GM19395 (cell line): ENCODE measurements around the gene NPB.

Experiments
- ATAC-seq: cut with Tn5 transposase; IDR thresholded peaks from one replicate; pipeline ENCODE4 v1.9.1; 2021; ENCODE audit warnings: mild to moderate bottlenecking, moderate library complexity; ENCODE audit not compliant: unreplicated experiment

NPB gene

DNA sequence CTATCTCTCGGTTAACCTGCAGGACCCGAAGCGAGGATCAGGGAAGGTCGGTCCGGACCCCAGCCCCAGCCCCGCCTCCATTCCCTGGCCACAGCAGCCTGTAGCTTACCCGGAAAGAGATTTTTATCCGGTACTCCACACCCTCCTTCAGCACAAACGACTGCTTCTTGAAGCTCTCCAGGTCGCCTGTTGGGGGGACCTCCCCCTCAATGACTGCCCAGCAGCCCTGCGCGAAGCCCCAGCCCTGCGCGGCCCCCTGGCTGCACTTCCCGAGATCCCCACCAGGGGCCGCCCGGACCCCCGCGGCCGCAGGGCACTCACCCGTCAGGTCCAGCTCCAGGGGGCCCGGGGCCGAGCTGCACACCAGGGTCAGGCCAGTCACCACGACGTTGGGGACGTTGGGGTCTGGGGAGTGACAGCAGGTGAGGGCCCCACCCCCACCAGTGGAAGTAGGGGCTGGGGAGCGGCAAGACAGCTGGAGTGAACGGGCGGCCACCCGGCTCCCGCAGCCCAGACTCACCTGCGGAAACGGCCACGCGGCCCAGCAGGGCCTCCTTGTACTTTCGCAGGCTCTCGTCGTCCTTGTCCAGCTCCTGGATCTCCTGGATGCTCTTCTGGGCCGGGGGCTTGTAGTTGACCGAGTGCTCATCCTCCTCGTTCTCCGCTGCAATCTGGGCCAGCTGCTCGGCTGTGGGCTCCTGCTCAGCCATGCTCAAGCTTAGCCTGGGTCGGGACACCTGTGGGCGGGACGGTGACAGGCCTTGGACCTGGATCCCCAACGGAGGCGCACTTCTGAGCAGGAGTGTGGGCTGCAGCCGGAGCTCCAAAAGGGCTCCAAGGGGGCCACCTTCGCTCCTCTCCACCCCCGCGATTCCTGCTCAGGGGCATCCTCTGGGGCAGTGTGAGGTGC lies 32.6 kb upstream of the NPB start:
- no peak for ATAC-seq

DNA sequence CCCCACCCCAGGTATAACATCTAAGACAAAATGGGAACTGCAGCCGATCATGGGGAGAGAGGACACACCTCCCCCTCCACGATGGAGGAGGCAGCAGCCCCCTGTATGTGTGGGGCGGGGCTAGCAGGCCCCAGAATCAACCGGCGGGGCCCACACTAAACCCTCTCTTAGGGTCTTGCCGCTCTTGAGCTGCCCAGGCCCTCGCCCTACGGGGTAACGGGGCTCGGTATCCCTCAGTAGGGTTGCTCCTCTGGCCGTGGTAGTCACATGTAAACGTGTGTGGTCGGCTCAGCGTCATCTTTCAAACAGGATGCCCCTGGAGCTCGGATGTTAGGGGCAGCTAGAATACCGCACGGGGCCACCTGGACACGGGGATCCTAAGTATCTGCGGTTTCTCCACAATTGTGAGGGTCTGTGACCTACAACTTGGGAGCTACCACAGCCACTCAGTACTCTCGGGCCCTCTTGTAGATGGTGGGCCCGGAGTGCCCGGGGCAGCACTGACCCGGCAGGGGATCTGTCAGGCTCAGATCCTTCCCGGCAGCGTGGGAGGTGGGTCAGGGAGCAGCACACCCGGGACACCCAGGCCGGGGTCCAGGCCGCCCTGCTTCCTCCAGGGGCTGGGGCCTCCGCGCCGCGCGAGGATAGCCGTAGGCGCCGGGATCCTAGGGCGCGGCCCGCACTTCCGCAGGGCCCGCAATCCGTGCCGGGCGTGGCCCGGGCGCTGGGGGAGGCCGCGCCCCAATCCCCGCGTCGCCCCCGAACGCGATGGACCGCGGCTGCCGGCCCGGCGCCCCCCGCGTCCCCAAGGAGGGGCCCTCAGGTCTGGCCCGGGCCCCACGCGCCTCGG lies 31.7 kb upstream of the NPB start:
- ATAC-seq: no peak

DNA sequence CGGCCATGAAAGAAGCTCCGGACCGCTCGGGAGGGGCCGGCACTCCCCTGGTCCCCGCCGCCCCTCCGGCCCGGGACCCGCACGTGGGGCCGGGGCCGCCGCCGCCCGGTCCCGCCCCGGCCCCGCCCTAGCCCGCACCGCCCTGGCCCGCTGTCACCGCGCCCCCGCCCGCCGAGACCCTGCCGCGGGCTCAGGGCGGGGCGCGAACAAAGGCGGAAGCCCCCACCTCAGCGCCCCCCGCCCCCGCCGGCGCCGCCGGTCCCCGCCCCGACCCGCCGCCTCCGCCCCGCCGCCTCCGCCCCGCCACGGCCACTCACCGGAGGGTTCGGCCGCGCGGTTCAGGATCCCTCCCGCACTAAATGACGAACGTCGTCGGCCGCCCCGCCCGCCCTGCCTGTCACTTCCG lies 31.1 kb upstream of the NPB start, which contains the start of gene ARHGDIA:
ARHGDIA (minus strand) TSS at position 357 of the 406 bp plus-strand sequence. CDS start 1,407 bp downstream, outside the sequence.
- ATAC-seq: no peak

DNA sequence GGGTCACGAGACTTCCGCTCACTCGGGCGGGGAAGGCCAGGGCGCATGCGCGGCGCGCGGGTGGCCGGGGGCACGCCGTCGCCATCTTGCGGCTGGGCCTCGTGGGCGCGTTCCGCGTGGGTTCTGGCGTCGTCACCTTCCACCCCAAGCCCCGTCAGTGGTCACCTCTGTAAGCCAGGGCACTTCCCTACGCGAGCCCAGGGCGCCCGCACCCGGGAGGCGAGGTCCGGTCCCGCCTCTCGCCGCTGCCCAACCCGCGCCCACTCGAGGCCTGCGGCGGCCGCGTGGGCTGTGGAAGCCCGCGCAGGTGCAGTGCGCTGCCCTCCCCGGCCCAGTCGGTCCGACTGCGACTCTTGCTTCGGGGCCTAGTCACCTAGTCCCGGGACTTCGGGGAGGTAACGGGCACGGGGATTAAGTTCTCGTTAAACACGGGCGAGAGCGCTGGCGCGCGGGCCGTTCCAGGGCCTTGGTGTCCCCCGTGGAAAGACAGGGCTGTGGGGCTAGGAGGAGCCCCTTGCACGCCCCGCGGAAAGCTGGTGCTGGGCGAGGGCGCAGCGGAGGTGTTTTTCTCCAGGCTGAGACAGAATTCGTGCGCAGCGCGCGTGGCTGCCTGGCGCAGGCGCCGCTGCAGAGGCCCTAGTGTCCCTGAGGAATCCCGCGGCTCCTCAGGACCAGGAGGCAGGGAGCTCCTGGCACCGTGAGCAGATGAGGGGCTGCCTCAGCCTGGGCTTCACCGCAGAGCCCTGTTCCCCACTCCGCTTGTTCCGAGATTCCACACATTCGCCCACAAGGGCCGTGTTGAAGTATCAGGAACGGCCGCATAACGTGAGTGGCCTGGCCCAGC lies 30.4 kb upstream of the NPB start:
- ATAC-seq: no peak

DNA sequence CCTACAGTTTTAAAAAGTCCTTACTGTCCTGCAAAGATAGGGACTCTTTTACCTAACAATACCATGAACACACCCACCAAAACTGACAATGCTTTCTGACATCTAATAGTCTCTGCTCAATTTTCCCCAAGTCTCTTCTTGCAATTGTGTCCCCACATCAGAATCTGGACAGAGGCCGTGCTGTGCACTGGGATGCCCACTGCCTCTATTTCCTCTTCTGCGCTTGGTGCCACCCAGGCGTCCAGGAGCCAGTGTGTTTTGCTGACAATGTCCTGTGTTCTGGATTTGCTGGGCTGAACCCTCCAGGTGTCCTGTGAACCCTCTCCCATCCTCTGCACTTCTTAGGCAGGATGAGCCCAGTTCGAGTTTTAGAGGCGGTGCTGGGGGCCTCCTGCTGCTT lies 24.5 kb upstream of the NPB start:
- no peak for ATAC-seq

DNA sequence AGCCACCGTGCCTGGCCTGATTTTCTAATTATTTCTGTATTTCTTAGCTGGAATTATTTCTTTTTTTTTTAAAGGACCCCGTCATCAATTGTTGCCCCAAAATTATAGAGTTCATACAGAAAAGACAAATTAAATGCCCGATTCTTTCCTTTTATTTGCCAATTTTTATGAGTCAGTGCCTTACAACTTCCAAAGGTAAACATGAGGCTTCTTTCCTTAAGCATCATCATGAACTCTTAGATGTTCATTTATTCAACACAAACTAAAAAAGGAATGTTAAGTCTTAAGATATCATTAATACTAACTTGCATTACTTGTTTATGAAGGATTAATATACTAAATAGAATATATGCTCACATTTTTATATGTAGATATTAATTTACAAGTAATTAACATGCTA lies 23.7 kb upstream of the NPB start:
- ATAC-seq: no peak

DNA sequence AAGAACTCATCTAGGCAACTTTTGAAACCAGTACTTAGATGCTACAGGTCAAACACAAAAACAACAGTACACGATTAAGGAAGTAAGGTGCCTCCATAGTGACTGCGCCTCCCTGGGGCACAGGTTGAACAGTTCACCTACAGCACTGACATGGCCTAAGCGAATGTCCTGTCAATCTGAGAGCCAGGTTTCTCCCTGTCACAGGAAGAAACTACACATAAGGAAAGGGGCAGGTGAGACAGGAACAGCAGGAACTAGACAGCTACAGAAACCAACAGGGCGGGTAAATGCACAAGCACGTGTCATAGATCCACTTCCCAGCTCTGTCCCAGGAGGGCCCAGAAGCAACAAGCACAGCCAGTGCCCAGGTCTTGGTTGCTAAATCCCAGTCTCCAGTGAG lies 22.9 kb upstream of the NPB start:
- no peak for ATAC-seq

DNA sequence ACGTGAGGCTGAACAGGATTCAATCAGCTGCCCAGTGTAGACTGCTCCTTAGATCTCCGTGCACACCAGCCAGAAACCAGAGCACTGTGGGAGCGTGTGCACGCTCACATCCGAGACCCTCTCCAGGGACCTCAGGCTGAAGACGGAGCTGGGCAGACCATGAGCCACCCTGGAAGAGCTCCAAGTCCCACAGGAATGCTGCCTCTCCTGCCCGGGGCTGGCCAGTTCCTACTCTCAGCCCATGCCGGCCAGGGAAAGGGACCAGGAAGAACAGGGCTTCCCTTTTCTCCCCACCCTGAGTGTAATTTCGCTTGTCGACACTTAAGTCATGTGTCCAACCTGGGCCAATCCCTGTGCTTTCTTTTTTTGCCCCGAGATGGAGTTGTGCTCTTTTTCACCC lies 17.5 kb upstream of the NPB start:
- no peak for ATAC-seq

DNA sequence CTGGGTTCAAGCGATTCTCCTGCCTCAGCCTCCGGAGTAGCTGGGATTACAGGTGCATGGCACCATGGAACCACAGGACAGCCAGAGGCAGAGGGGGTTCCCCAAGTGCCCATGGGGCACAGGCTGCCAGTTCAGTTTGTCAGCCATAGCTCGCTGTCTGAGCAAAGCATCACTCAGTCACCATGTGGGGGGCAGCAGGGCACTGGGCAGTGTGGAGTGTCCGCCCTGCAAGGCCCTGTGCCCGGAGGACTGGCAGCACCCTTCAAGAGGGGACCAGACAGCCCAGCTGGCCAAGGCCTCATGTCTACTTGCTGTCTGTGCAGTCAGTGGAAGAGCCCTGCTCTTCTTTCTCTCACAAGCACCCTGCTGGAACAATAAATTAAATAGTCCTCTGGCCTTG lies 17.1 kb upstream of the NPB start:
- no peak for ATAC-seq

DNA sequence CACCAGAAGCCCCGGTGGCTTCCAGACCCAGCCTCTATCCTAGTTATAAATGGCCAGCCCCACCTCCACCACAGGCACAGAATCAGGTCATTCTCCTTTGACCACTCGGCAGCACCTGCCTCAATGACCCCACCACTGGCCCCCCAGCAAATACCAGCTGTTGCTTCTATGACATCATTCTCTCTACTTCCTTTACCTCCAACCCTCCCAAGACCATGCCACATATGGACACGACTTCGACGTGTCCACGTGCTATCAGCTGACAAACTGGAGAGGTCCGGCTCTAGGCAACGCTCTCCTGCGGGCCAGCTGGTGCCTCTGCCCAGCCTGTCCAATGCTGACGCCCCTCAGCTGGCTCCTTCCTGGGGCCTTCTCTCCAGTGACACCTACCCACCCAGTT lies 16.6 kb upstream of the NPB start:
- ATAC-seq: no peak

DNA sequence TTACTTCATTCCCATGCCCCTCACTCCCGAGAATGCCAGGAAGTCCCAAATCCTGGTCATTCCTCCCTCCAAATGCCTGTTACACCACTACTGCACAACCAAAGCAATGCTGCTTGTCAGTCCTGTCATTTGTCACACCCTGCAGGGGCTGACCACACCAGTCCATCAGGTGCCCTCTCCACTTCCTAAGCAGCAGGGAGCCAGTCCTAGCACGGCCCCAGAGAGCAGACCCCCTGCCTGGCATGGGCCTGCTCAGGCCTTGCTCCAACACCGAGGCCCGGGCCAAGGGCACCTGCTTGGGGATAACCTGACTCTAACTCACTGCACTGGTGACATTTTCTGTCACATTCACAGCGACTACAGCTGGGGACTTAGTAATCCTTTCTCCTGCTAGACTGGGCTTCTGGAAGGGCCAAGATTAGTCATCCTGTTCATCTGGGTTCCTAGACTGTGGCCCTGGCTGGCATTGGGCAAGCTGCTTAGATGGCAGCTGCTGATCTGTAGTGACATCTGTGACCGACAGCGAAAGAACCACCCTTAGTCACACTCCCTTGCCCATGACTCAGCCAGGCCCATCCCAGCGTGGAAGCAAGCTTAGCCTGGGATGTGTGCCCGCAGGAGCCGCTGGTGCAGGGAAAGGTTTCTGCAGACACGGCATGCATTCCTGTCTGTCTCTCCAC lies 16.0 kb upstream of the NPB start:
- ATAC-seq: no peak

DNA sequence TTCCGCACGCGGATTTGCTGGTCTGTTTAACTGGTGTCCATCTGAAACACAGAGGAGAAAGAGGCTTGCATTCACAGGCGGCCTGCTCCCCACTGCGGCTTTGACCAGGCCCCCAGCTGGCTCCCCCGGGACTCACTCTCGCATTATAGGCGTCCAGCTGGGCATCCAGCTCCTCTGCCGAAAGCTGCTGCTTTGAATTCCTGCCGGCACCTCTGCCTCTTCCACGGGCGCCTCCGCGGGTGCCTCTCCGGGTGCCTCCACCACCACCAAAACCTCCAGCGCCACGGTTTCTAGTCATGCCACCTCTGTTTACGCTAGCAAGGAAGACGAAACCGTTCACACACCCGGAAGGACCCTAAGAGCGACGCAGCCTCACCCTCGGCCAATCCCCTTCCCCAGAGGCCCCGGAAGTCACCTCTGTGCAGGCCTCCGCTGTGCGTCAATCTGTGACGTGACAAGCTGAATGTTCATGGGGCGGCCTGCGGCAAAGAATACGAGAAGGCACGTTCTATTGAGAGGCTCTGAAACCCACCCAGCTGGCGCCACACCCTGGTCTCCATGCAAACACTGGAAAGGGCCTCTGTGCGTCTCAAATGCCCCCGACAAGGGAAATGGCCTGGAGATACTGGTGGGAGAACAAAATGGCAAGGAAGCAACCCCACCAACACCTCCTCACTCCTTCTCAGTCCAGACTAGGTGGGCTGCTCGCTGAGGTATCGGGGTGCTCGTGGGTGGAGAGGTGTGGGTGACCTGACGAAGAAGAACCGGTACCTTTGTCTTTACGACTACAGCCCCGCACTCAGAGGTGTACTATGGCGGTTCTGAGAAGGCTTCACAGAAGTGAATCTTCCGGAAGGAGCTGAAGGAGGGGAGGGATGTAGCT lies 13.7 kb upstream of the NPB start:
- no peak for ATAC-seq

DNA sequence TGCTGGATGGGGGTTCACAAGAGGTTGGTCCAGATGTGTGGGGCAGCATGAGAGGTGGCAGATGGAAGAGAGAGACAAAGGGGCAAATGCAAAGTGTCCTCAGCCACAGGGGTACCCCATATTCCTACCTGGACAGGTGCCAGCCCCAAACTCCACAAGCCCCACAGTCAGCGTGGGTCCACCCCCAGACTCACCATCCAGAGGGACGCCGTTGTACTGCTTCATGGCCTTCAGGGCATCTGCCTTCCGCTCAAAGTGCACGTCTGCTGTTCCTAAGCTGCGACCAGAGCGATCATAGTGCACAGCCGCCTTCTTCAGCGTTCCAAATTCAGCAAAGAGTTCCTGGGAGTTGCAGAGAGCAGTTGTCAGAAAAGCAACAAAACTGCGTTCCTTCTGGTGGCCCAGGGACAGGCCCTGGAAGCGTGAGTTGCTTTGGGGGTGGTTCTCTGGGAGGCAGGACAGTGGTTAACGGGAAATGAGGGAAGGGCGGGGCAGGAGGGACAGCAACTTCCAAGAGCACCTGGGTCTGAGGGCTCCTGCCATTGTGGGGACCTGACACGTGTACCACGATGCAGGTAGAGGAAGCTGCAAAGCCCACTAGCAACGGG lies 12.9 kb upstream of the NPB start:
- no peak for ATAC-seq

DNA sequence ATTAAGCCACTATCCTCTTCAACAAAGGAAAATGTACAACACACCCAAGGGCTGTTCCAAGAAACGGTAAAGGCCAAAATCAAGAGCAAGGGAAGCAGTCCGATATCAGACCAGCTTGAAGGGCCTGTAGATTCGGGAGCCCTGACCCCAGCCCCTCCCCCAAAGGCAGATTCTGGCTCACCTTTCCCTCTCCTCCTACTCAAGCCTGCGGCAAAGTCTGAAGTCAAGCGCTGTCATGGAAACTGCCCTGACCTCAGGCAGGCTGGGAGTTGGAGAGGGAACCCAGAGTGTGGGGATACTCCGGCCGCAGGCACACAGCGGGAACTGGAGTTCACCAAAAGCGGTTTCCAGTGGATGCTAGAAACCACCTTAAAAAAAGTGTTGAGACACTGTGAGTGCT lies 12.4 kb upstream of the NPB start:
- no peak for ATAC-seq

DNA sequence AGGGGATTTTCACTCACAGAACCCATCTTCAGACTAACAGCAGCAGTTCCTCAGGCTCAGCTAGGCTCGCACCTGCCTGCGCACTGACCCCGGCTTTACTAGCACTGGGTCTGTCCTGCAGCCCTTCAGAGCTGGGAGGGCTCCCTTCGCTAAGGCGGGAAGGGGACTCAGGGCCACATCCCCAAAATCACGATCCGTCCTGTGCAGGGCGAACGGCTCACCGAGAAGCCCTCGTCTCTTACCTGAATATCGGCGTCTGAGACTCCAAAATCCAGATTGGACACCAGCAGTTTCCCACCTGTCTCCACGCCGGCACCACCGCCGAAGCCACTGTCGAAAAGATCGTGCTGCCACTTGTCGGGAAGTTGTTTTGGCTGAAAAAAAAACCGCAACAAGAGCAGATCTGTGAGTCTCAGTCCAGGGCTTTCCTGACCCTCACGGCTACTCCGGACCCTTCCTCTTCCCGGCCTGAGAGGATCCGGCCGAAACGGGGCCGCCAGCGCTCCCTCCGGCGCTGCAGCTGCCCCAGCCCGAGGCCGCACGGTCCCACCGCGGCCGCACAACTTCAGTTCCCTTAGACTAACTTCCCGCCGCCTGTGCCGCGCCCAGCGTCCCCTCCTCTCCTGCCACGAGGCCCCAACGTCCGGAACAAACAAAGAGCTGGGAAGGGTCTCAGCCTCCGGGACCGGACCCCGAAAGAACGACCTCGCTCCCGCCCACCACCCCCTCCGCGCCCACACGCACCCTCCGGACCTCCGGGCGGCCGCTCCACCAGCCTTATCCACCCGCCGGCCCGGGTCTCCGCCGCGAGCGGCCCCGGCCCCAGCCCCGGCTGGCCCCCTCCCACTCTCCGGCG lies 11.4 kb upstream of the NPB start:
- peak; percentile 6 for ATAC-seq

DNA sequence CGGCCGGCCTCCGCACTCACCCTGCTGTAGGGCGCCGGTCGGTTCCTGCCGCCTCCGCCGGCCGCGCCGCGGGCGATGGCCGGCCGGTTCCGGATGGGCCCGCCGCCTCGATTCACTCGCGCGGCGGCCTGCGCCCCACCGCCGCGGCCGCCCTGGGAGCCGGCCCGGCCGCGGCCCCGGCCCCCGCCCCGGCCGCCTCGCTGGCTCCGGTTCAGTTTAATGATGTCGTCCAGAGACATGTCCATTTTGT lies 10.8 kb upstream of the NPB start:
- peak; percentile 26 for ATAC-seq

DNA sequence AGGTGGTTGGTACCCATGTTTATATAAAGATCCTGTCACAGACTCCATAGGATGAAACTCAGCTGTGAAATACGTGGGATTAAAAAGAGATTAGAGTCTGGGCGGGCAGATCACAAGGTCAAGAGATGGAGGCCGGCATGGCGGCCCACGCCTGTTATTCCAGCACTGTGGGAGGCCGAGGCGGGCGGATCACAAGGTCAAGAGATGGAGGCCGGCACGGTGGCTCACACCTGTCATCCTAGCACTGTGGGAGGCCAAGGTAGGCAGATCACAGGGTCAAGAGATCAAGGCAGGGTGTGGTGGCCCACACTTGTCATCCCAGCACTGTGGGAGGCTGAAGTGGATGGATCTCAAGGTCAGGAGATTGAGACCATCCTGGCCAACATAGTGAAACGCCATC lies 6.6 kb upstream of the NPB start:
- ATAC-seq: no peak

DNA sequence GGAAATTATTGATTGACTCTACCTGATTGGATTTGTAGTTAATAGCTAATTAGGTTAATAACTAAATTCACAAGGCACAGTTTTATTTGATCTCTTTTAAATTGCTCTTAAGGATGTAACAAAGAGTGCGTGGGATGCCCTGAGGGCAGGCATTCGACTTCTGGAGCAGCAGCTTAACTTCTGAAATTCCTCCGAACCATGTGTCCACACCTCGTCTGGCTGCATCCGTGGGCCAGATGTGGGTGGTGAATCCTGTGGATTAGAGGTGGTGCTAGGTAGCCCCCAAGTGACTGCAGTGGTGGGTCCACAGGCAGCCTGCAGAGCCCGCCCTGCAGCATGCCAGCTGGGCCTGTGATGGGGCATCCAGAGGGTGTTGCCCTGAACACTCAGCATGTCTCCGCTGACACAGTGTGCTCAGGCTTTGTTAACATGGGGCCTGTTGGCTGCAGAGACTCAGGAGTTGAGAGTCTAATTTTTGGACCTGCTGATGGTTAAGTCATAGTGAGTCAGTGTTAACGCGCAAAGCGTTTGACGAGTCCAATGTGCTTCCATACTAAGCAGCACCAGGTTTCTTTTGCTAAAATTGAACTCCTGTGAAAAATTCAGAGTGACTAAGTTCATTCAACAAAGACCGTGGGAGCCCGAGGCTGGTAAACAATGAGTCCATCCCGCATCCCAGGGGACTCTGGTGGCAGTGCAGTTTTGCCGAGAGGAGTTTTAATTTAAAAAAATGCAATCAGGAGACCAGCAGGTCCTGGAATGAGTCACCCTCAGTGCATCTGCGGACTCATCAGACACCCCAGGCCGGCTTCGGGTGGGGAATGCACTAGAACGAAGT lies 3.8 kb upstream of the NPB start:
- no peak for ATAC-seq
